ENCODE data around the gene ATR. TPM values are rescaled to one million over a fixed set of nuclear protein-coding genes. Genes with fewer than 3 reads are reported as not detected.

The ATR gene
- total and polyA plus RNA-seq, 3 experiments from 2014 or later: 10.2 to 38.9 (median 38.3) TPM

DNA sequence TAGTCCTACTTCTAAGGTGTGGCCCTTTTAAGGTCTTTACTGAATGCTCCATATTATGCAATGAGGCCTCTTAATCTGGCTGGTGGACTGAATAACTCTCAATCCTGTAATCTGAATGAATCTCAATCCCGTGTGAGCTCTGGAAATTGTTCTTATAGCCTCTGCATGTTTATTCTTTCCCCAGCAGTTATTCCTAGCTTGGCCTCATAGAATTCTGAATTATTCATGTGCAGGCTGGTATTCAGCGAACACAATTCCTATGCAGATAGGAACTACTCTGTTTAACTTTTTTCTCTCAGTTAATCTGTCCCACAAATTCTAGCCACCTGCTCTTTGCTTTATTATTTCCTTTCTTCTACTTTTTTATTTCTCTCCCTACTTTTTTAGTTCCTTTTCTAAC is 86.3 kb downstream of the ATR start:
- H3K36me3 Mint-ChIP-seq: peaks cover 44 to 88% (median 45%) of the 10 kb centered on the region in 3 donors
- CTCF ChIA-PET: no interaction called here
- no peaks in the 10 kb centered on the region for H3K9me3 ChIP-seq (ENCODE audit: low read length)
- H3K27me3 ChIP-seq (ENCODE audit: insufficient read depth, low read length, poor library complexity, severe bottlenecking): no peaks in the 10 kb centered on the region
- no peak overlapping the region for H3K27ac ChIP-seq (ENCODE audit: low read depth, low read length)
- no peaks in the 10 kb centered on the region for H3K27me3 Mint-ChIP-seq
- H3K4me1 ChIP-seq (ENCODE audit: insufficient read depth, low read length): no peaks in the 10 kb centered on the region
- no peak overlapping the region for H3K4me3 Mint-ChIP-seq
- no peak for DNase-seq
- no peak overlapping the region for H3K4me3 ChIP-seq (ENCODE audit: low read length)
- peak overlapping the region in 2 of 8 donors; percentile 13 to 29 for H3K27ac Mint-ChIP-seq
- H3K4me1 Mint-ChIP-seq: no peaks in the 10 kb centered on the region
- peaks cover 30% of the 10 kb centered on the region for H3K36me3 ChIP-seq (ENCODE audit: insufficient read depth, low read length)
- POLR2A ChIA-PET: no interaction called here
- H3K9me3 Mint-ChIP-seq: no peaks in the 10 kb centered on the region

DNA sequence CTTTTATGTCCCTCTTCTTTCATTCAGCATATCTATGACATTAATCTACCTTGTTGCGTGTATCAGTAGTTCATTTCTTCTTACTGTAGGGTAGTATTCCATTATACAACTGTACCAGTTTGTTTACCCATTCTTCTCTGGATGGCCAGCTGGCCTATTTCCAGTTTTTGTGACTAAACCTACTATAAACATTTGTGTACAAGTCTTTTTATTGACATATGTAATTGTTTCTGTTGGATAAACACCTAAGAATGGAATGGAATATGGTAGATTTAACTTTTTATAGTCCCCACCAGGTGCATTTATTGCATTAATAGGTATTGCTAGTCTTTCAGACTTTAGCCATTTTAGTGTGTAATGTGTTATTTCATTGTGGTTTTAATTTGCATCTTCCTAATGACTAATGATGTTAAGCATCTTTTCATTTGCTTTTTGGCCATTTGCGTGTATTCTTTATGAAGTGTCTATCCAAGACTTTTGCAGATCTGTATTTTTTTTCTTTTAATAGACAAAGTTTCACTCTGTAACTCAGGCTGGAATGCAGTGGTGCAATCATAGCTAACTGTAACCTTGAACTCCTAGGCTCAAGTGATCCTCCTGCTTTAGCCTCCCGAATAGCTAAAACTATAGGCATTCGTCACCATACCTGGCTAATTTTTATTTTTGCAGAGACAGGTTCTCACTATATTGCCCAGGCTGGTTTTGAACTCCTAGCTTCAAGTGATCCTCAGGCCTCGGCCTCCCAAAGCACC is 88.8 kb downstream of the ATR start:
- Histone ChIP-seq H3K4me1 (ENCODE audit: insufficient read depth, low read length) (no peaks in the 10 kb centered on the region), H3K36me3 (ENCODE audit: insufficient read depth, low read length) (peaks cover 34% of the 10 kb centered on the region), H3K27me3 (ENCODE audit: insufficient read depth, low read length, poor library complexity, severe bottlenecking) (no peaks in the 10 kb centered on the region), H3K4me3 (ENCODE audit: low read length) (no peak overlapping the region), H3K9me3 (ENCODE audit: low read length) (no peaks in the 10 kb centered on the region), H3K27ac (ENCODE audit: low read depth, low read length) (no peak overlapping the region)
- CTCF ChIA-PET: no interaction called here
- Mint-ChIP-seq H3K4me1 (no peaks in the 10 kb centered on the region), H3K9me3 (no peaks in the 10 kb centered on the region), H3K4me3 (no peak overlapping the region), H3K27me3 (no peaks in the 10 kb centered on the region), H3K36me3 (peaks cover 47 to 86% (median 50%) of the 10 kb centered on the region in 3 donors), H3K27ac (no peak overlapping the region)
- POLR2A ChIA-PET: no interaction called here
- DNase-seq: no peak

DNA sequence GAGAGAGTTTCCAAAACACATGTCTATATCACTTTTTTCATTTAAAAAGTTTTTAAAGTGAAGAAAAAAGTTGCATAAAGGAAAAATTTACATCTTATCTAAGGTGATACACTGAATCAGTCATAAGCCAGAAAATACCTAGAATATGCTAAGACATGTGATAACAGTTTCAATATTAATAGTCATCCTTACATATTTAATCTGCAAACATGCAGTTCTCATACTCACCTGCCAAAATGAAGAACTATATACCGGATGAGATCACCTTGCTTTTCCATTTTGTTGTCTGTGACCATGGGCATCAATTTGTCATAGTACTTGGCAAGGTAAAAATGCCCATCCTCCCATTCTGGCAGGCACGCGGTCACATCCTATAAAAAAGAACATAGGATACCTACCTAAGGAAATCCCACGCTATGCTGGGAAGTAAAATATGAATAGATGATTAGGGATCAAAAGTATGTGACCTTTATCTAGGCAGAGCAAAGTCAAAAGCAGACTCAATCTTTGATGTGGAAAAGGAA is 93.6 kb downstream of the ATR start:
- POLR2A ChIA-PET: no interaction called here

DNA sequence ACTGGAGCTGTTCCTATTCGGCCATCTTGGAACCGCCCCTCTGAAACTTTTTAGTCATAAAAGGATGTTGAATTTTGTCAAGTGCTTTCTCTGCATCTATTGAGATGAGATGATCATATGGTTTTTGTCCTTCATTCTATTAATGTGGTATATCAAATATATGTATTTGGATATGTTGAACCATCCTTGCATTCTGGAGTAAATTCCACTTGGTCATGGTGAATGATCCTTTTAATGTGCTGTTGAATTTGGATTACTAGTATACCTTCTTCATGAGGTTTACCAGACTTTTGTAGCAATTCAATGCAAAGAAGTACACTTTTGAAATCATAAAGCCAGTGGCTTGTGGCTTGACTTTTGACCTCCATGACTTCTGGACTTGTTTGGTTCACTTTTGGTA is 97.3 kb downstream of the ATR start:
- no peak overlapping the region for H3K27ac ChIP-seq (ENCODE audit: low read depth, low read length)
- CTCF ChIA-PET: no interaction called here
- H3K4me1 ChIP-seq (ENCODE audit: insufficient read depth, low read length): no peaks in the 10 kb centered on the region
- peak overlapping the region in 1 of 8 donors; percentile 41 for H3K27ac Mint-ChIP-seq
- no peaks in the 10 kb centered on the region for H3K4me1 Mint-ChIP-seq
- H3K4me3 Mint-ChIP-seq: no peak overlapping the region
- peaks cover 0 to 14% (median 10%) of the 10 kb centered on the region in 5 donors for H3K9me3 Mint-ChIP-seq
- H3K27me3 ChIP-seq (ENCODE audit: insufficient read depth, low read length, poor library complexity, severe bottlenecking): no peaks in the 10 kb centered on the region
- H3K36me3 Mint-ChIP-seq: peaks cover 37 to 55% (median 48%) of the 10 kb centered on the region in 3 donors
- H3K27me3 Mint-ChIP-seq: no peaks in the 10 kb centered on the region
- H3K4me3 ChIP-seq (ENCODE audit: low read length): no peak overlapping the region
- H3K36me3 ChIP-seq (ENCODE audit: insufficient read depth, low read length): peaks cover 22% of the 10 kb centered on the region
- peaks cover 5% of the 10 kb centered on the region for H3K9me3 ChIP-seq (ENCODE audit: low read length)
- POLR2A ChIA-PET: no interaction called here
- no peak for DNase-seq

More for the DNA sequence above, 93.6 kb downstream of the ATR start:
- no peak for DNase-seq
- H3K36me3 Mint-ChIP-seq: peaks cover 55 to 82% (median 57%) of the 10 kb centered on the region in 3 donors
- H3K27me3 Mint-ChIP-seq: no peaks in the 10 kb centered on the region
- Histone ChIP-seq H3K36me3 (ENCODE audit: insufficient read depth, low read length) (peaks cover 29% of the 10 kb centered on the region), H3K4me1 (ENCODE audit: insufficient read depth, low read length) (no peaks in the 10 kb centered on the region), H3K9me3 (ENCODE audit: low read length) (peaks cover 5% of the 10 kb centered on the region), H3K27ac (ENCODE audit: low read depth, low read length) (no peak overlapping the region), H3K27me3 (ENCODE audit: insufficient read depth, low read length, poor library complexity, severe bottlenecking) (no peaks in the 10 kb centered on the region), H3K4me3 (ENCODE audit: low read length) (no peak overlapping the region)
- H3K4me1 Mint-ChIP-seq: no peaks in the 10 kb centered on the region
- no peak overlapping the region for H3K4me3 Mint-ChIP-seq
- H3K9me3 Mint-ChIP-seq: peaks cover 0 to 8% (median 6%) of the 10 kb centered on the region in 5 donors
- H3K27ac Mint-ChIP-seq: no peak overlapping the region
- CTCF ChIA-PET: no interaction called here

DNA sequence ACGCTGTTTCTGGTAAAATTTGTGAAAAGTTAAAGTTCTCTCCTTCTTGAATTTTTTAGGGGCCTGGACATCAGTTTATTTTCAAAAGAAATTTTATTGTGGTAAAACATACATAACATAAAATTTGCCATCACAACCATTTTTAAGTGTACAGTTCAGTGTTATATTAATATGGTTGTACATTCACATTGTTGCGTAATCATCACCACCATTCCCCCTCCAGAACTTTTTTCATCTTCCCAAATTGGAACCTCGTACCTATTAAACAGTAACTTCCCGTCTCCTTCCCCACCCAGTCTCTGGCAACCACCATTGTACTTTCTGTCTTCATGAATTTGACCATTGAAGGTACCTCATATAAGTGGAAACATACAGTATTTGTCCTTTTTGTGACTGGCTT is 107.7 kb downstream of the ATR start:
- no peaks in the 10 kb centered on the region for H3K9me3 ChIP-seq (ENCODE audit: low read length)
- H3K4me1 ChIP-seq (ENCODE audit: insufficient read depth, low read length): no peaks in the 10 kb centered on the region
- Mint-ChIP-seq H3K9me3 (peaks cover 0 to 5% (median 0%) of the 10 kb centered on the region in 5 donors), H3K4me1 (no peaks in the 10 kb centered on the region), H3K27me3 (no peaks in the 10 kb centered on the region), H3K36me3 (peaks cover 4 to 8% (median 6%) of the 10 kb centered on the region in 3 donors), H3K4me3 (no peak overlapping the region), H3K27ac (peak overlapping the region in 1 of 8 donors; percentile 77)
- ChIA-PET CTCF (no interaction called here), POLR2A (no interaction called here)
- no peak overlapping the region for H3K4me3 ChIP-seq (ENCODE audit: low read length)
- no peaks in the 10 kb centered on the region for H3K36me3 ChIP-seq (ENCODE audit: insufficient read depth, low read length)
- no peak for DNase-seq
- H3K27ac ChIP-seq (ENCODE audit: low read depth, low read length): no peak overlapping the region
- H3K27me3 ChIP-seq (ENCODE audit: insufficient read depth, low read length, poor library complexity, severe bottlenecking): no peaks in the 10 kb centered on the region

DNA sequence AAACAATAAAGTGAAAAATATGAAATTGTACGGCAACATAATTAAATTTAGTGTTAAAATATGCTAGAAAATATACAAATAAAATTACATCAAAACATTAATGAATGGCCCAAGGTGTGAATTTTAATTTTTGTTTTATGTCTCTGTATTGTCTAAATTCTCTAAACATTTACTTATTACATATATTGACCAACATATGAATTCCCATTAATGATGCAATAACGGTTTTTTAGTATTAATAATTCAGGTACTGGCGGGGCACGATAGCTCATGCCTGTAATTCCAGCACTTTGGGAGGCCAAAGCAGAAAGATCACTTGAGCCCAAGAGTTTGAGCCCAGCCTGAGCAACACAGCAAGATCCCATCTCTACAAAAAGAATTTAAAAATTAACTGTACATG is 110.1 kb downstream of the ATR start:
- Histone ChIP-seq H3K27ac (ENCODE audit: low read depth, low read length) (no peak overlapping the region), H3K4me3 (ENCODE audit: low read length) (no peak overlapping the region), H3K9me3 (ENCODE audit: low read length) (no peaks in the 10 kb centered on the region), H3K4me1 (ENCODE audit: insufficient read depth, low read length) (no peaks in the 10 kb centered on the region), H3K36me3 (ENCODE audit: insufficient read depth, low read length) (no peaks in the 10 kb centered on the region), H3K27me3 (ENCODE audit: insufficient read depth, low read length, poor library complexity, severe bottlenecking) (no peaks in the 10 kb centered on the region)
- Mint-ChIP-seq H3K4me3 (no peak overlapping the region), H3K9me3 (no peaks in the 10 kb centered on the region), H3K27me3 (no peaks in the 10 kb centered on the region), H3K36me3 (peaks cover 0 to 21% (median 12%) of the 10 kb centered on the region in 3 donors), H3K4me1 (no peaks in the 10 kb centered on the region), H3K27ac (no peak overlapping the region)
- ChIA-PET POLR2A (no interaction called here), CTCF (no interaction called here)
- no peak for DNase-seq

DNA sequence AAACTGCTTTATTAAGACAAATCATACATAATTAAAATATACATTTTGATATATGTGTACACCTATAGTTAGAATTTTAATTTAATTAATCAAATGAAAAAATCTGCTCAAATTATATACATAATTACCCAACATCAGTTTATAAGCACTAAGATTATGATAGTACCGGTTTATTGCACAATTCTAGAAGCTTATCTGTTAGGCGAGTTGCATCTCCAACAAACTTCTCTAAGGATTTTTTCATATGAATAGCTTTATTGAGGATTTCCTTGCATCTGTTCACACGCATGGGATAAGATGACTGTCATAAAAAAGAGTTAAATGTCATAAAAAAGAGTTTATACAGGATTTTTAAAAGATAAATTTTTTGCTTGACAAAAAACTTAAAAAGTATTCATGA is 110.8 kb downstream of the ATR start:
- Mint-ChIP-seq H3K36me3 (peaks cover 0 to 23% (median 11%) of the 10 kb centered on the region in 3 donors), H3K4me1 (no peaks in the 10 kb centered on the region), H3K27me3 (no peaks in the 10 kb centered on the region), H3K27ac (no peak overlapping the region), H3K9me3 (no peaks in the 10 kb centered on the region), H3K4me3 (no peak overlapping the region)
- no peaks in the 10 kb centered on the region for H3K36me3 ChIP-seq (ENCODE audit: insufficient read depth, low read length)
- no peaks in the 10 kb centered on the region for H3K9me3 ChIP-seq (ENCODE audit: low read length)
- no peak overlapping the region for H3K27ac ChIP-seq (ENCODE audit: low read depth, low read length)
- no peaks in the 10 kb centered on the region for H3K27me3 ChIP-seq (ENCODE audit: insufficient read depth, low read length, poor library complexity, severe bottlenecking)
- H3K4me1 ChIP-seq (ENCODE audit: insufficient read depth, low read length): no peaks in the 10 kb centered on the region
- DNase-seq: no peak
- H3K4me3 ChIP-seq (ENCODE audit: low read length): no peak overlapping the region
- ChIA-PET CTCF (no interaction called here), POLR2A (no interaction called here)

DNA sequence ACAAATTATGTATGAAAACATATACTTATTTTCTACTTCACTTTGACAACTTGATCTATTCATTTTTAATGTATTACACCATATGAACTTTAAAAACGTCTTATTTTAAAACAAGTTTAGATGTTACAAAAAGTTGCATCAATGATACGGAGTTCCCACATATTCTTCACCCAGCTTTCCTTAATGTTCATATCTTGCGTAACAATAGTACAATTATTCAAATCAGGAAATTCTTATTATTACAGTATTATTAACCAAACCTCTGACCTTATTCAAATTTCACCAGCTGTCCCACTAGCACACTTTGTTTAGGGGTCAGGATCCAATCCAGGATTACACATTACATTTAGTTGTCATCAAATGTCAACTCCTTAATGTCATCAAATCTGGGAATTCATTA is 117.8 kb downstream of the ATR start:
- H3K4me1 ChIP-seq (ENCODE audit: insufficient read depth, low read length): no peaks in the 10 kb centered on the region
- Mint-ChIP-seq H3K4me3 (no peak overlapping the region), H3K9me3 (no peaks in the 10 kb centered on the region), H3K27ac (no peak overlapping the region), H3K27me3 (no peaks in the 10 kb centered on the region), H3K4me1 (no peaks in the 10 kb centered on the region), H3K36me3 (peaks cover 0 to 61% (median 23%) of the 10 kb centered on the region in 3 donors)
- CTCF ChIA-PET: no interaction called here
- no peak overlapping the region for H3K27ac ChIP-seq (ENCODE audit: low read depth, low read length)
- POLR2A ChIA-PET: no interaction called here
- no peaks in the 10 kb centered on the region for H3K9me3 ChIP-seq (ENCODE audit: low read length)
- DNase-seq: no peak
- H3K27me3 ChIP-seq (ENCODE audit: insufficient read depth, low read length, poor library complexity, severe bottlenecking): no peaks in the 10 kb centered on the region
- no peak overlapping the region for H3K4me3 ChIP-seq (ENCODE audit: low read length)
- no peaks in the 10 kb centered on the region for H3K36me3 ChIP-seq (ENCODE audit: insufficient read depth, low read length)
